KMS-11 (cell line): ENCODE data around the gene L1CAM.
A peak's percentile ranks its signal among the peaks of the same experiment; 100 is the strongest.

Experiments
- H2AFZ ChIP-seq: fragments of 200-600 bp; sonication (generic); 2 replicates; pipeline ENCODE4 v1.6.1; 2016; ENCODE audit warnings: antibody characterized with exemption, mixed run types, low read depth
- H3K27ac ChIP-seq: fragments of 200-600 bp; sonication (generic); 2 replicates; pipeline ENCODE4 v1.6.1; 2016; ENCODE audit warnings: mild to moderate bottlenecking, mixed run types
- H3K27me3 ChIP-seq: fragments of 200-600 bp; sonication (generic); 2 replicates; pipeline ENCODE4 v1.6.1; 2017; ENCODE audit warnings: mild to moderate bottlenecking, low read depth, mixed run types, moderate library complexity; ENCODE audit not compliant: insufficient read depth
- H3K36me3 ChIP-seq: fragments of 200-600 bp; sonication (generic); 2 replicates; pipeline ENCODE4 v1.6.1; 2017; ENCODE audit warnings: mild to moderate bottlenecking, mixed run types; ENCODE audit not compliant: insufficient read depth
- H3K4me1 ChIP-seq: fragments of 200-600 bp; sonication (generic); 2 replicates; pipeline ENCODE4 v1.6.1; 2016; ENCODE audit warnings: mild to moderate bottlenecking, low read depth, mixed run types; ENCODE audit not compliant: poor library complexity, severe bottlenecking
- H3K4me2 ChIP-seq: fragments of 200-600 bp; sonication (generic); 2 replicates; pipeline ENCODE4 v1.7.0; 2016; ENCODE audit warnings: mild to moderate bottlenecking, mixed run types
- H3K4me3 ChIP-seq: fragments of 200-600 bp; sonication (generic); IDR thresholded peaks from 2 replicates; pipeline ENCODE4 v1.6.1; 2017; ENCODE audit warnings: low read depth, low read length, mixed read lengths; ENCODE audit not compliant: insufficient read depth
- H3K79me2 ChIP-seq: fragments of 200-600 bp; sonication (generic); 2 replicates; pipeline ENCODE4 v1.6.1; 2016; ENCODE audit warnings: low read depth, mixed run types; ENCODE audit not compliant: insufficient read depth
- H3K9ac ChIP-seq: fragments of 200-600 bp; sonication (generic); 2 replicates; pipeline ENCODE4 v1.6.1; 2016; ENCODE audit warnings: mild to moderate bottlenecking, mixed run types
- H4K20me1 ChIP-seq: fragments of 200-600 bp; sonication (generic); 2 replicates; pipeline ENCODE4 v1.6.1; 2016; ENCODE audit warnings: mild to moderate bottlenecking, mixed run types; ENCODE audit not compliant: insufficient read depth
- CTCF ChIP-seq: fragments of 200-600 bp; sonication (generic); conservative IDR thresholded peaks from 2 replicates; pipeline ENCODE4 v1.6.1; 2017; ENCODE audit warnings: low read depth, mild to moderate bottlenecking, antibody characterized with exemption, low read length, moderate library complexity, mixed read lengths

Gene L1CAM

GRCh38 chrX:153885968-153886903 is at the start of gene L1CAM:
L1CAM (minus strand) TSS chrX:153886173; CDS start chrX:153875836, 10,337 bp downstream.
- H3K4me1 ChIP-seq = no peaks in the 10 kb centered on the region
- no peak for TF ChIP-seq CTCF
- no peaks in the 10 kb centered on the region for H4K20me1 ChIP-seq
- no peak within 1 kb of the TSS for H3K27ac ChIP-seq
- H3K36me3 ChIP-seq = no peaks in the 10 kb centered on the region
- peaks cover 33% of the 10 kb centered on the region; the same call in 1 of the 2 replicates for H3K27me3 ChIP-seq
- H2AFZ ChIP-seq = no peak within 1 kb of the TSS
- H3K79me2 ChIP-seq = no peaks in the 10 kb centered on the region
- no peak within 1 kb of the TSS for H3K9ac ChIP-seq
- no peak within 1 kb of the TSS for H3K4me3 ChIP-seq
- no peak within 1 kb of the TSS; the same call in 1 of the 2 replicates for H3K4me2 ChIP-seq

GRCh38 chrX:153935326-153935851 is 49.4 kb upstream of the L1CAM start:
- H4K20me1 ChIP-seq = no peaks in the 10 kb centered on the region

GRCh38 chrX:153934762-153935325 is 48.9 kb upstream of the L1CAM start, which contains the start of gene NAA10:
NAA10 (minus strand) TSS chrX:153935037; CDS start chrX:153934904, 133 bp downstream.
- Histone ChIP-seq H3K4me1 (no peaks in the 10 kb centered on the region), H3K79me2 (peaks cover 21% of the 10 kb centered on the region; the same call in 1 of the 2 replicates), H3K4me3 (no peak within 1 kb of the TSS), H3K4me2 (peak within 1 kb of the TSS; percentile 73), H3K36me3 (no peaks in the 10 kb centered on the region), H3K27ac (peak within 1 kb of the TSS; percentile 68), H3K9ac (peak within 1 kb of the TSS; percentile 59), H2AFZ (peak within 1 kb of the TSS; percentile 77), H4K20me1 (no peaks in the 10 kb centered on the region), H3K27me3 (no peaks in the 10 kb centered on the region)
- no peak for TF ChIP-seq CTCF

More at GRCh38 chrX:153935326-153935851, 49.4 kb upstream of the L1CAM start:
- Histone ChIP-seq H3K27ac (peak overlapping the region; percentile 68), H3K4me2 (peak overlapping the region; percentile 54), H3K36me3 (no peaks in the 10 kb centered on the region), H3K27me3 (no peaks in the 10 kb centered on the region), H2AFZ (peak overlapping the region; percentile 77), H3K79me2 (peaks cover 21% of the 10 kb centered on the region; the same call in 1 of the 2 replicates), H3K9ac (peak overlapping the region; percentile 59), H3K4me3 (no peak overlapping the region), H3K4me1 (no peaks in the 10 kb centered on the region)
- no peak for TF ChIP-seq CTCF

GRCh38 chrX:153934148-153934761 is 48.3 kb upstream of the L1CAM start:
- no peaks in the 10 kb centered on the region for H3K36me3 ChIP-seq

More at GRCh38 chrX:153934148-153934761, 48.3 kb upstream of the L1CAM start:
- Histone ChIP-seq H3K4me3 (no peak overlapping the region), H3K27me3 (no peaks in the 10 kb centered on the region), H3K79me2 (peaks cover 21% of the 10 kb centered on the region; the same call in 1 of the 2 replicates), H4K20me1 (no peaks in the 10 kb centered on the region), H3K9ac (peak overlapping the region; percentile 50; the same call in 1 of the 2 replicates), H3K4me1 (peaks cover 4% of the 10 kb centered on the region), H2AFZ (peak overlapping the region; percentile 22; the same call in 1 of the 2 replicates), H3K27ac (no peak overlapping the region), H3K4me2 (peak overlapping the region; percentile 73)
- no peak for TF ChIP-seq CTCF
